ENCODE data around the gene FGFR3.
"Not testable (repeated sequence)": the region's sequence is repeated elsewhere in the genome, so short reads cannot be mapped to it uniquely, and the experiment has no call there.

FGFR3 gene

GRCh38 chr4:1841201-1841886 lies 48.3 kb downstream of the FGFR3 start:
- Histone ChIP-seq H3K27ac (no peak overlapping the region), H2AFZ (no peak overlapping the region), H3K4me3 (ENCODE audit: low read depth, low read length) (no peak overlapping the region), H3K9me3 (ENCODE audit: control insufficient read depth, low read length) (no peaks in the 10 kb centered on the region), H3K4me1 (peaks cover 4% of the 10 kb centered on the region), H3K9ac (no peak overlapping the region), H3K79me2 (peaks cover 11% of the 10 kb centered on the region), H3K27me3 (ENCODE audit: control insufficient read depth, insufficient read depth, low read length) (no peaks in the 10 kb centered on the region), H3K36me3 (ENCODE audit: control insufficient read depth, insufficient read depth, low read length) (no peaks in the 10 kb centered on the region), H3K4me2 (ENCODE audit: low read length) (no peak overlapping the region)
- TF ChIP-seq CTCF (IDR thresholded peaks at IDR 0.05) = no peak

- no peaks in the 10 kb centered on the region for H3K27me3 ChIP-seq (ENCODE audit: control insufficient read depth, insufficient read depth, low read length)
- H3K9me3 ChIP-seq (ENCODE audit: control insufficient read depth, low read length) = no peaks in the 10 kb centered on the region
- H2AFZ ChIP-seq = no peak overlapping the region
- no peaks in the 10 kb centered on the region for H3K36me3 ChIP-seq (ENCODE audit: control insufficient read depth, insufficient read depth, low read length)
- H3K27ac ChIP-seq = no peak overlapping the region
- no peak for TF ChIP-seq CTCF (IDR thresholded peaks at IDR 0.05)
- no peak overlapping the region for H3K4me2 ChIP-seq (ENCODE audit: low read length)
- H3K9ac ChIP-seq = no peak overlapping the region
- H3K4me3 ChIP-seq (ENCODE audit: low read depth, low read length) = no peak overlapping the region
- H3K4me1 ChIP-seq = peaks cover 4% of the 10 kb centered on the region
- H3K79me2 ChIP-seq = peaks cover 11% of the 10 kb centered on the region
Measured at GRCh38 chr4:1841887-1842210, 48.8 kb downstream of the FGFR3 start.

DNA sequence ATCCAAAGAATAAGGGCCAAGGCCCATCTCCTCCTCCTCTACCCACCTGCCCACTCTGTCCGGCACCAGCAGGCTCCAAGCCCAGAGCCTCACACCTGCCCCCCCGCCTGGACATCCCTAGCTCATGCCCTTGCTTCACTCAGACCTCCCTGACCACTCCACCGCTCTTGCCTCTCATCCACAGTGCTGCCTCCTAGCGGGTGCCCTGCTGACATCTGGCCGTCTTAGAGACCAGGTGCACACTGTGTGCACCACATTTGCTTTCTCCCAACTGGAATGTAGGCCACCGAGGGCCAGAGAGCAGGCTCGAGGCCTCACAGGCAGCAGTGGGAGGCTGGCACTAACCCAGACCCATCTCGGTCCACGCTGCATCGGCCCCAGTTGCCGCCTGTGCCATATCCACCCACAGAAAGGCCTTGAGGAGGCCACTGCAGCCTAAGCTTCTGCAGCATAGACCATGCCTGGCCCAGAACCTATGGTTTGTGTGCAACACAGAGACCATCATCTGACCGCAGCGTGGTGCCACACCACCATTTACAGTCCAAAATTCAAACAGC lies 49.3 kb downstream of the FGFR3 start:
- Histone ChIP-seq H3K79me2 (peaks cover 11% of the 10 kb centered on the region), H2AFZ (no peak overlapping the region), H3K4me2 (ENCODE audit: low read length) (no peak overlapping the region), H3K4me1 (peaks cover 4% of the 10 kb centered on the region), H3K36me3 (ENCODE audit: control insufficient read depth, insufficient read depth, low read length) (no peaks in the 10 kb centered on the region), H3K27ac (no peak overlapping the region), H3K4me3 (ENCODE audit: low read depth, low read length) (no peak overlapping the region), H3K9me3 (ENCODE audit: control insufficient read depth, low read length) (no peaks in the 10 kb centered on the region), H3K27me3 (ENCODE audit: control insufficient read depth, insufficient read depth, low read length) (no peaks in the 10 kb centered on the region), H3K9ac (no peak overlapping the region)
- TF ChIP-seq CTCF (IDR thresholded peaks at IDR 0.05) = no peak

DNA sequence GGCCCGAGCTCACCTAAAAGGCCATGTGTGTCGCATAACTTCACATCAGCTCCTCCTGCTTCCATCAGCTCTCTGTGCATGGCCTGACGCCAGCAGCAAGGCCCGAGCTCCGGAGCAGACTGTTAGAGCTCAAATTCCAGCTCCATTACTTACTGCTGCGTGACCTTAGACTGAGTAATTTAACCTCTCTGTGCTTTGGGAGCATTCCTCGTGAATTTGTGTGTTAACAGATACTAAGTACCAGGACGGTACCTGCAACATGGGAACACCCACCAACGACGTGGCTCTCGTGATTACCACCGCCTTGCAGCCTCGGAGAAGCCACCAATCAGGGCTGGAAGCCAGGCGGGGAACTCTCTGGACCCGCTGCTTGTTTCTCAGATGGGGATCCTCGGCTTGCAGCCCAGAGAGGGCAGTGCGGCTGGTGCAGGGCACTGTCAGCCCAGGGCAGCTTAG lies 49.9 kb downstream of the FGFR3 start:
- no peak overlapping the region for H3K4me2 ChIP-seq (ENCODE audit: low read length)
- no peak for TF ChIP-seq CTCF (IDR thresholded peaks at IDR 0.05)
- H3K36me3 ChIP-seq (ENCODE audit: control insufficient read depth, insufficient read depth, low read length) = no peaks in the 10 kb centered on the region
- no peak overlapping the region for H3K9ac ChIP-seq
- no peaks in the 10 kb centered on the region for H3K9me3 ChIP-seq (ENCODE audit: control insufficient read depth, low read length)
- no peaks in the 10 kb centered on the region for H3K27me3 ChIP-seq (ENCODE audit: control insufficient read depth, insufficient read depth, low read length)
- H3K4me3 ChIP-seq (ENCODE audit: low read depth, low read length) = no peak overlapping the region
- H2AFZ ChIP-seq = no peak overlapping the region
- H3K4me1 ChIP-seq = peaks cover 4% of the 10 kb centered on the region
- no peak overlapping the region for H3K27ac ChIP-seq
- H3K79me2 ChIP-seq = peaks cover 11% of the 10 kb centered on the region

- Histone ChIP-seq H3K4me2 (ENCODE audit: low read length) (no peak overlapping the region), H3K9ac (no peak overlapping the region), H3K4me3 (ENCODE audit: low read depth, low read length) (no peak overlapping the region), H2AFZ (no peak overlapping the region), H3K27ac (no peak overlapping the region), H3K36me3 (ENCODE audit: control insufficient read depth, insufficient read depth, low read length) (no peaks in the 10 kb centered on the region), H3K4me1 (peaks cover 4% of the 10 kb centered on the region), H3K27me3 (ENCODE audit: control insufficient read depth, insufficient read depth, low read length) (no peaks in the 10 kb centered on the region), H3K79me2 (peaks cover 11% of the 10 kb centered on the region), H3K9me3 (ENCODE audit: control insufficient read depth, low read length) (no peaks in the 10 kb centered on the region)
- no peak for TF ChIP-seq CTCF (IDR thresholded peaks at IDR 0.05)
Measured at GRCh38 chr4:1843852-1844251, 50.8 kb downstream of the FGFR3 start.

- H3K36me3 ChIP-seq (ENCODE audit: control insufficient read depth, insufficient read depth, low read length); H3K4me1 ChIP-seq: not testable (repeated sequence)
Measured at GRCh38 chr4:1844618-1845017, 51.5 kb downstream of the FGFR3 start.

More at GRCh38 chr4:1844618-1845017, 51.5 kb downstream of the FGFR3 start:
- H3K4me2 ChIP-seq (ENCODE audit: low read length); H3K9ac ChIP-seq; H3K27me3 ChIP-seq (ENCODE audit: control insufficient read depth, insufficient read depth, low read length); H3K4me3 ChIP-seq (ENCODE audit: low read depth, low read length); H3K9me3 ChIP-seq (ENCODE audit: control insufficient read depth, low read length); H2AFZ ChIP-seq; H3K27ac ChIP-seq: not testable (repeated sequence)
- peaks cover 11% of the 10 kb centered on the region for H3K79me2 ChIP-seq
